Panc1 (cell line): ENCODE data around the gene CCDC28A.

Experiments
- CTCF ChIP-seq: fragments of 450-650 bp; IDR thresholded peaks from 2 replicates; pipeline ENCODE4 v1.5.1; 2017; ENCODE audit warnings: mild to moderate bottlenecking
- TCF7L2 ChIP-seq: IDR thresholded peaks from 2 replicates; pipeline ENCODE4 v1.6.1; 2011; ENCODE audit warnings: mild to moderate bottlenecking, low read depth, low read length, inconsistent platforms

GRCh38 chr6:138774370-138774769, 801 bp downstream of the CCDC28A start:
- no peak for TF ChIP-seq CTCF
- no peak for TF ChIP-seq TCF7L2
